ENCODE results near the gene ISG15. TPM values are rescaled to one million over a fixed set of nuclear protein-coding genes. Genes with fewer than 3 reads are reported as not detected.

Gene ISG15
- total RNA-seq, 1 experiment from 2014 or later = 140 TPM

GRCh38 chr1:1032424-1032823 is 19.1 kb downstream of the ISG15 start:
- H3K27ac ChIP-seq (ENCODE audit: low read depth, low read length) = no peak overlapping the region; the same call in 1 of the 2 replicates
- peaks cover 0 to 21% of the 10 kb centered on the region in 2 experiments; a peak in 1 of 4 replicates for H3K36me3 ChIP-seq (ENCODE audit: control insufficient read depth in 1 of 2, insufficient read depth in 2 of 2, low read length in 2 of 2)
- ChIA-PET RAD21 (ENCODE audit: low non-redundant PET in 1 of 2, low total read pairs in 2 of 2, uncharacterized antibody in 2 of 2, unreplicated experiment in 2 of 2) (no interaction called here), POLR2A (no interaction called here), CTCF (no interaction called here)
- BruUV-seq (replicated peaks) = no TSS peak
- DNase-seq (ENCODE audit: low read depth, low spot score) (no peak), ATAC-seq (peak; percentile 2; the same call in 1 of the 2 replicates)
- H3K79me2 ChIP-seq (ENCODE audit: insufficient read depth, low read length) = peaks cover 62% of the 10 kb centered on the region
- no peaks in the 10 kb centered on the region for H4K20me1 ChIP-seq (ENCODE audit: insufficient read depth)
- H3K4me2 ChIP-seq (ENCODE audit: low read length) = no peak overlapping the region
- H2AFZ ChIP-seq (ENCODE audit: low read depth, low read length, poor library complexity, severe bottlenecking) = no peak overlapping the region
- intact Hi-C loops (cut with micrococcal nuclease) = no loop called here
- H3K9me3 ChIP-seq (ENCODE audit: control insufficient read depth in 1 of 2, insufficient read depth in 1 of 2, low read depth in 1 of 2, low read length in 2 of 2) = no peaks in the 10 kb centered on the region
- H3K4me3 ChIP-seq (replicated peaks in 1 of 2; ENCODE audit: low read depth in 1 of 2, low read length in 2 of 2) = no peak overlapping the region
- no peak for TF ChIP-seq SRF (IDR thresholded peaks at IDR 0.05; ENCODE audit: low read depth)
- H3K9me2 ChIP-seq (ENCODE audit: insufficient read depth) = no peaks in the 10 kb centered on the region
- H3K27me3 ChIP-seq (ENCODE audit: insufficient read depth, low read length) = no peaks in the 10 kb centered on the region
- H3K9ac ChIP-seq (ENCODE audit: low read length) = no peak overlapping the region
- peaks cover 0 to 6% of the 10 kb centered on the region in 2 experiments; a peak in 1 of 4 replicates for H3K4me1 ChIP-seq (ENCODE audit: control insufficient read depth in 1 of 2, insufficient read depth in 2 of 2, low read length in 2 of 2)

- H4K20me1 ChIP-seq (ENCODE audit: insufficient read depth) = no peaks in the 10 kb centered on the region
- DNase-seq (ENCODE audit: low read depth, low spot score) (no peak), ATAC-seq (peak; percentile 90)
- RAD21 ChIA-PET (ENCODE audit: low non-redundant PET in 1 of 2, low total read pairs in 2 of 2, uncharacterized antibody in 2 of 2, unreplicated experiment in 2 of 2) = no interaction called here
- no TSS peak for BruUV-seq (replicated peaks)
- POLR2A ChIA-PET = no interaction called here
- no peak overlapping the region for H3K27ac ChIP-seq (ENCODE audit: low read depth, low read length)
- H3K9me3 ChIP-seq (ENCODE audit: control insufficient read depth in 1 of 2, insufficient read depth in 1 of 2, low read depth in 1 of 2, low read length in 2 of 2) = no peaks in the 10 kb centered on the region
- no peak overlapping the region for H3K4me3 ChIP-seq (replicated peaks in 1 of 2; ENCODE audit: low read depth in 1 of 2, low read length in 2 of 2)
- H3K79me2 ChIP-seq (ENCODE audit: insufficient read depth, low read length) = peaks cover 60% of the 10 kb centered on the region
- H2AFZ ChIP-seq (ENCODE audit: low read depth, low read length, poor library complexity, severe bottlenecking) = no peak overlapping the region
- no peaks in the 10 kb centered on the region for H3K27me3 ChIP-seq (ENCODE audit: insufficient read depth, low read length)
- CTCF ChIA-PET = no interaction called here
- peaks cover 0 to 16% of the 10 kb centered on the region in 2 experiments; a peak in 1 of 4 replicates for H3K36me3 ChIP-seq (ENCODE audit: control insufficient read depth in 1 of 2, insufficient read depth in 2 of 2, low read length in 2 of 2)
- intact Hi-C loops (cut with micrococcal nuclease) = no loop called here
- TF ChIP-seq RAD21 (IDR thresholded peaks at IDR 0.05; ENCODE audit: low read depth) = peak; percentile 79
- TF ChIP-seq CEBPB (IDR thresholded peaks at IDR 0.05; ENCODE audit: low read depth) = no peak
- no peak for TF ChIP-seq JUND (IDR thresholded peaks at IDR 0.05)
- TF ChIP-seq CBX3 (IDR thresholded peaks at IDR 0.05; ENCODE audit: low read depth) = no peak
- no peak for TF ChIP-seq EGR1 (IDR thresholded peaks at IDR 0.05; ENCODE audit: low read depth)
- TF ChIP-seq CTCF (IDR thresholded peaks at IDR 0.05 in 2 of 3, conservative IDR thresholded peaks at IDR 0.05 in 1 of 3; ENCODE audit: borderline replicate concordance in 1 of 3, insufficient read depth in 1 of 3, low read depth in 2 of 3, low read length in 2 of 3) = peak in 2 of 3 experiments; percentile 67 to 69; a peak in 5 of 6 replicates
- H3K9me2 ChIP-seq (ENCODE audit: insufficient read depth) = no peaks in the 10 kb centered on the region
- H3K9ac ChIP-seq (ENCODE audit: low read length) = no peak overlapping the region
- no peak overlapping the region for H3K4me2 ChIP-seq (ENCODE audit: low read length)
- H3K4me1 ChIP-seq (ENCODE audit: control insufficient read depth in 1 of 2, insufficient read depth in 2 of 2, low read length in 2 of 2) = peaks cover 0 to 6% of the 10 kb centered on the region in 2 experiments; a peak in 1 of 4 replicates
Observed at GRCh38 chr1:1033009-1033587, 19.8 kb downstream of the ISG15 start.
